HepG2 (cell line): ENCODE results near the gene AQP10. TPM values are rescaled to one million over a fixed set of nuclear protein-coding genes. Genes with fewer than 3 reads are reported as not detected.

Source experiments
- ARNTL ChIP-seq: sonication (generic); formaldehyde crosslinking; IDR thresholded peaks from 2 replicates; pipeline ENCODE4 v1.4.0; 2020; ENCODE audit warnings: mild to moderate bottlenecking, missing genetic modification reagents
- BCL6 ChIP-seq: IDR thresholded peaks from 2 replicates; pipeline ENCODE4 v1.6.1; 2016; ENCODE audit warnings: missing genetic modification reagents, missing compliant biosample characterization
- BHLHE40 ChIP-seq: IDR thresholded peaks from 2 replicates; pipeline ENCODE4 v1.6.1; 2011; ENCODE audit warnings: low read length, improper control_type of control experiment
- DNMT3B ChIP-seq: conservative IDR thresholded peaks from 2 replicates; pipeline ENCODE4 v1.6.1; 2016; ENCODE audit warnings: missing biosample characterization, control low read depth
- HDAC6 ChIP-seq: fragments of 200-600 bp; sonication (generic); IDR thresholded peaks from 2 replicates; pipeline ENCODE4 v1.7.0; 2017; ENCODE audit warnings: mild to moderate bottlenecking, antibody characterized with exemption, low read length, low read depth
- HNF1B ChIP-seq: sonication (generic); formaldehyde crosslinking; IDR thresholded peaks from 2 replicates; pipeline ENCODE4 v1.5.1; 2020; ENCODE audit warnings: mild to moderate bottlenecking, moderate library complexity, missing genetic modification reagents
- KAT8 ChIP-seq: IDR thresholded peaks from 2 replicates; pipeline ENCODE4 v1.6.1; 2016; ENCODE audit warnings: missing genetic modification reagents, missing compliant biosample characterization
- MAZ ChIP-seq, 2 experiments: sonication (generic) in 1 of 2; formaldehyde crosslinking in 1 of 2; IDR thresholded peaks; 2 replicates each; pipeline versions ENCODE4 v1.5.0 to v1.6.1; 2012 to 2020; ENCODE audit warnings: low read depth in 2 of 2, mild to moderate bottlenecking in 2 of 2, borderline replicate concordance in 1 of 2, improper control_type of control experiment in 1 of 2, low read length in 1 of 2, missing genetic modification reagents in 1 of 2, moderate library complexity in 1 of 2
- NAIF1 ChIP-seq: sonication (generic); formaldehyde crosslinking; IDR thresholded peaks from 2 replicates; pipeline ENCODE4 v1.5.0; 2020; ENCODE audit warnings: mild to moderate bottlenecking, missing genetic modification reagents, borderline replicate concordance
- SNRNP70 ChIP-seq: fragments of 200-400 bp; formaldehyde crosslinking; IDR thresholded peaks from 2 replicates; pipeline ENCODE4 v1.6.1; 2017; ENCODE audit warnings: mild to moderate bottlenecking, low read depth, low read length, moderate library complexity
- STAG1 ChIP-seq: sonication (generic); formaldehyde crosslinking; IDR thresholded peaks from 2 replicates; pipeline ENCODE4 v1.4.0; 2020; ENCODE audit warnings: missing genetic modification reagents
- ZMAT5 ChIP-seq: sonication (generic); formaldehyde crosslinking; IDR thresholded peaks from 2 replicates; pipeline ENCODE4 v1.5.0; 2020; ENCODE audit warnings: mild to moderate bottlenecking, low read depth, missing genetic modification reagents, borderline replicate concordance
- ZMYM3 ChIP-seq: sonication (generic); formaldehyde crosslinking; IDR thresholded peaks from 2 replicates; pipeline ENCODE4 v1.5.1; 2020; ENCODE audit warnings: mild to moderate bottlenecking, missing genetic modification reagents
- ZNF234 ChIP-seq: sonication (generic); formaldehyde crosslinking; conservative IDR thresholded peaks from 2 replicates; pipeline ENCODE4 v1.5.1; 2020; ENCODE audit warnings: mild to moderate bottlenecking, missing genetic modification reagents
- ZNF562 ChIP-seq: sonication (generic); formaldehyde crosslinking; IDR thresholded peaks from 2 replicates; pipeline ENCODE4 v1.8.0; 2022; ENCODE audit warnings: missing genetic modification reagents, borderline replicate concordance
- ZNF704 ChIP-seq: sonication (generic); formaldehyde crosslinking; IDR thresholded peaks from 2 replicates; pipeline ENCODE4 v1.8.1; 2023; ENCODE audit warnings: mild to moderate bottlenecking, inconsistent platforms, moderate library complexity, missing genetic modification reagents, borderline replicate concordance
- ZNF800 ChIP-seq: sonication (generic); formaldehyde crosslinking; IDR thresholded peaks from 2 replicates; pipeline ENCODE4 v1.4.0; 2020; ENCODE audit warnings: missing genetic modification reagents
- polyA plus RNA-seq, 8 experiments: library from polyadenylated mRNA; depleted of rRNA in 3 of 8; stranded (reverse) in 7 of 8; unstranded in 1 of 8; fragments of >200 nt; fragmentation: Illumina TruSeq in 4 of 8; extraction: Trizol in 4 of 8; gene quantifications; 2 replicates each; pipeline versions ENCODE4 v1.2.1 to v1.2.3, GENCODE V29; 2011 to 2016; ENCODE audit warnings: low read depth in 4 of 8, missing spikeins in 1 of 8, mixed read lengths in 1 of 8; ENCODE audit not compliant: insufficient read depth in 1 of 8
- total RNA-seq, 5 experiments: library from RNA; depleted of rRNA; stranded (reverse); fragments of >200 nt; fragmentation: Illumina TruSeq; extraction: Trizol; gene quantifications; 2 replicates each; pipeline ENCODE4 v1.2.3, GENCODE V29; 2016; ENCODE audit warnings: low read depth in 1 of 5
- TF ChIP-seq, protein P1 (sequence below): sonication (generic); formaldehyde crosslinking; IDR thresholded peaks from 2 replicates; pipeline ENCODE4 v1.4.0; 2020; ENCODE audit warnings: missing genetic modification reagents, borderline replicate concordance

Gene AQP10
- total and polyA plus RNA-seq, 2 of the 13 experiments (the other 11 are each of a cell fraction or from before 2014, with no cell fraction given) = 0.30 TPM; not detected in 1

- no peak for TF ChIP-seq ZNF704 (CRISPR knock-in tag)
- no peak; the same call in 1 of the 2 replicates for TF ChIP-seq ZMYM3 (CRISPR knock-in tag)
- TF ChIP-seq HNF1B (CRISPR knock-in tag) = 0 out of 2 replicates have a peak, but pooled peaks have one; percentile 12
- peak; percentile 25; the same call in 1 of the 2 replicates for TF ChIP-seq BCL6 (CRISPR knock-in tag)
- TF ChIP-seq KAT8 (CRISPR knock-in tag) = no peak; the same call in 1 of the 2 replicates
- peak; percentile 72 for TF ChIP-seq MAZ (IDR thresholded peaks at IDR 0.05; ENCODE audit: borderline replicate concordance, low read depth, low read length)
- peak; percentile 67 for TF ChIP-seq MAZ (CRISPR knock-in tag; IDR thresholded peaks at IDR 0.05; ENCODE audit: low read depth)
- TF ChIP-seq ZNF800 (CRISPR knock-in tag) = no peak
- no peak for TF ChIP-seq ZNF234 (CRISPR knock-in tag)
- TF ChIP-seq, protein P1, sequence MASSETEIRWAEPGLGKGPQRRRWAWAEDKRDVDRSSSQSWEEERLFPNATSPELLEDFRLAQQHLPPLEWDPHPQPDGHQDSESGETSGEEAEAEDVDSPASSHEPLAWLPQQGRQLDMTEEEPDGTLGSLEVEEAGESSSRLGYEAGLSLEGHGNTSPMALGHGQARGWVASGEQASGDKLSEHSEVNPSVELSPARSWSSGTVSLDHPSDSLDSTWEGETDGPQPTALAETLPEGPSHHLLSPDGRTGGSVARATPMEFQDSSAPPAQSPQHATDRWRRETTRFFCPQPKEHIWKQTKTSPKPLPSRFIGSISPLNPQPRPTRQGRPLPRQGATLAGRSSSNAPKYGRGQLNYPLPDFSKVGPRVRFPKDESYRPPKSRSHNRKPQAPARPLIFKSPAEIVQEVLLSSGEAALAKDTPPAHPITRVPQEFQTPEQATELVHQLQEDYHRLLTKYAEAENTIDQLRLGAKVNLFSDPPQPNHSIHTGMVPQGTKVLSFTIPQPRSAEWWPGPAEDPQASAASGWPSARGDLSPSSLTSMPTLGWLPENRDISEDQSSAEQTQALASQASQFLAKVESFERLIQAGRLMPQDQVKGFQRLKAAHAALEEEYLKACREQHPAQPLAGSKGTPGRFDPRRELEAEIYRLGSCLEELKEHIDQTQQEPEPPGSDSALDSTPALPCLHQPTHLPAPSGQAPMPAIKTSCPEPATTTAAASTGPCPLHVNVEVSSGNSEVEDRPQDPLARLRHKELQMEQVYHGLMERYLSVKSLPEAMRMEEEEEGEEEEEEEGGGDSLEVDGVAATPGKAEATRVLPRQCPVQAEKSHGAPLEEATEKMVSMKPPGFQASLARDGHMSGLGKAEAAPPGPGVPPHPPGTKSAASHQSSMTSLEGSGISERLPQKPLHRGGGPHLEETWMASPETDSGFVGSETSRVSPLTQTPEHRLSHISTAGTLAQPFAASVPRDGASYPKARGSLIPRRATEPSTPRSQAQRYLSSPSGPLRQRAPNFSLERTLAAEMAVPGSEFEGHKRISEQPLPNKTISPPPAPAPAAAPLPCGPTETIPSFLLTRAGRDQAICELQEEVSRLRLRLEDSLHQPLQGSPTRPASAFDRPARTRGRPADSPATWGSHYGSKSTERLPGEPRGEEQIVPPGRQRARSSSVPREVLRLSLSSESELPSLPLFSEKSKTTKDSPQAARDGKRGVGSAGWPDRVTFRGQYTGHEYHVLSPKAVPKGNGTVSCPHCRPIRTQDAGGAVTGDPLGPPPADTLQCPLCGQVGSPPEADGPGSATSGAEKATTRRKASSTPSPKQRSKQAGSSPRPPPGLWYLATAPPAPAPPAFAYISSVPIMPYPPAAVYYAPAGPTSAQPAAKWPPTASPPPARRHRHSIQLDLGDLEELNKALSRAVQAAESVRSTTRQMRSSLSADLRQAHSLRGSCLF (CRISPR knock-in tag) = no peak
- TF ChIP-seq DNMT3B = no peak
- no peak for TF ChIP-seq HDAC6
- TF ChIP-seq BHLHE40 = no peak
- no peak for TF ChIP-seq NAIF1
- no peak for TF ChIP-seq ZNF562
- TF ChIP-seq STAG1 = peak; percentile 58
- TF ChIP-seq ARNTL = no peak
- no peak for TF ChIP-seq SNRNP70
- no peak for TF ChIP-seq ZMAT5 (CRISPR knock-in tag)
Observed at GRCh38 chr1:154324669-154325582, 4.0 kb downstream of the AQP10 start, which contains the start of gene ATP8B2 (continued).
